Ramos (cell line): ENCODE results near the gene KSR2.

Experiments
- in situ Hi-C: fragments of 300-500 bp; cut with MboI; formaldehyde crosslinking; loops from one replicate; pipeline ENCODE4 v1.14.3; 2022; ENCODE audit warnings: low sequenced_read_pairs; ENCODE audit not compliant: unreplicated experiment

KSR2 gene

DNA sequence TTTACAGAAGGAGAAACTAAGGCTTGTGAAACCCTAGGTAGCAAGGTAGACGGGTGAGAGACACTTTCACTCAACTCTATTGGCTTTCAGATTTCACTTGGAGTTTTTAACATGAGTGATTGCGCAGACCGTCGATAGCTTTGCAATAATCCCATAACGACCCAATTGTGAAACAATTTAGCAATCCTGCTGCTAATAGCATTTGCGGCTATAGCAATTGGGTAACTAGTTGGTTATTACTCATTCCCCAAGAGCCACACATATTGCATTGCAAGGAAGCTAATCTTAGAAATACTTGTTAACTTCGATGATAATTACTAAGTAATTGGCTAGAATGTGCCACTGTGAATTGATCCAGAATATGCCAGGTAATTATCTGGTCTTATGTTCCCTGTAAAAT is 447.4 kb downstream of the KSR2 start:
- in situ Hi-C loops, result no loop called here

DNA sequence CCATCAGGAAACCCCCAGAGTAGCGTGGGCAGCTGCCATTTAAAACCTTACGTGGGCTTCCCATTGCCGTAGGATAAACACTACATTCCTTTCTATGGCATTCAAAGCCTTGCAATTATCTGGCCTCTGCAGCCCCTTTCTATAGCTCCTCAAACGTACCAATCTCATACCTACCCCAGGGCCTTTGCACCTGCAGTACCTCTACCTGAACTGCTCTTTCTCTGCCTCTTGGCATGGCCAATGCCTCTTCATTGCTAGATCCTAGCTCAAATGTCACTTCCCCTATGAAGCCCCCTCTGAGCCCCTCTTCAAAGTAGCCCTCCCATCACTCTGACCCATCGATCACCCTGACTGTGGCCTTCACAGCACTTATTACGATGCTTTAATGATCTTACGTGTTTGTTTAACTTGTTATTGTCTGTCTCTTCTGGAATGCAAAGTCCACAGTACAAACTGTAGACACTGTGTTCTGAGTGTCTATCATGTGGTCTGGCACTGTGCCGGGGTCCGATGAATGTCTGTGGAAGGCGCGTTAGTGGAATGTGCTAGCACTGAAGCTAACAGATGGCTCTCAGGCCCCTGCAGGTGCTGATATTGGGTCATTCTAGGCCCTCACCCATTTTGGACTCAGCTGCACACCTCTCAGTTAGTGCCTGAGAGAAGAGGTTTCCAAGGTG is 450.1 kb downstream of the KSR2 start:
- in situ Hi-C loops, result no loop called here

DNA sequence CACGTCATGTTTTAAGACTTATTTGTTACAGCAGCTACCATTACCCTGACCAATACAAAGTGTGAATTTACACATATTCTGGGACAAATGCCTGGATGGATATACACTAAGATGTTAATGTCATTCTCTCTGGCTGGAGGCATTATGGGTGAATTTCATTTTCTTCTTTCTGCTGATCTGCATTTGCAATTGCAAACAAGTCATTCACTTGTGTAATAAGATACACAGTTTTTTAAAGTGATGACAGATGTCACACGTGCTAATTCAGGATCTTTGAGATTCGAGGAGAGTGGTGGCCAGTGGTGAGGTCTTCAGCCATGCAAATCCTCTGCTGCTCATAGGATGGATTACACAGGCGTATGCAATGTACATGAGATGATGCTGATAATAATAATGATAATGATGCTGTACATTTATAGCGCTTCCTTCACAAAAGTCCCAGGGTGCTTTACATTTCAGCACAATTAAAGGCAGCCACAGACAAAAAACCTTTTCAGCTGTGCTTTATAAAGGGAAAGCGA is 451.5 kb downstream of the KSR2 start:
- in situ Hi-C loops, result no loop called here

DNA sequence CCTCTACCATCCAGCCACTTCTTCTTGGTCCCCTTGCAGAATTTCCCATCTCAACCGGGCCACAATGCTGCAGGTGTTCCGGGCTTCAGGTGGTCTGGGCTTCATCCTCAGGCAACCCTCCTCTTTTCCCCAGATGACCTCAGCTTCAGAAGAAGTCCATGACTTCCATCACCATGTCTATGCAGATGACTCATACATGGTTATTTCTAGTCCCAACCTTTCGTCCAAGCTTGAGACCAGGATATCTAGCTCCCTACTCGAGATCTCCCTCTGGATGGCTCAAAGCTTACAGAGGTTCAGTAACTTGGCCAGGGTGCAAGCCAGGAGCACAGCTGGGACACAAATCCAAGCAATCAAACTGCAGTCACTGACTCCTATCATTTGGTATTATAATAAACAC is 452.8 kb downstream of the KSR2 start:
- in situ Hi-C loops, result no loop called here

DNA sequence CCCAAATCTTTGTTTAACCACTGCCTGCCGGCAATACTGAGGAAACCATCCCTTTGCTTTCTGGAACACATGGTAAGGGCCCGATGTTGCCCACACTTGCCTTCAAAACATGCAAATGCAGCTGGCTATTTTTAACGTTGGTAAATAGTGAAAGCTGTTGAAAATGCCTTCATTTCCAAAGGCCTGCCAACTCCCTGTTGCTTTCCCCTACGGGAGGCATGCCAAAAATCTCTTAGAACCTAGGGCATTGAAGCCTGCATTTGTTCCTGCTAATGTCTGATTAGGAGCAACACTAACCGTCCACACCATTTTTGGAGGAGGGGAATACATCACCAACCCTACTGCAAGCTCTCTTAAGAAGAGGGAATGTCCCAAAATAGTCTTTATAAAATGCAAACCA is 454.8 kb downstream of the KSR2 start:
- in situ Hi-C loops, result no loop called here

DNA sequence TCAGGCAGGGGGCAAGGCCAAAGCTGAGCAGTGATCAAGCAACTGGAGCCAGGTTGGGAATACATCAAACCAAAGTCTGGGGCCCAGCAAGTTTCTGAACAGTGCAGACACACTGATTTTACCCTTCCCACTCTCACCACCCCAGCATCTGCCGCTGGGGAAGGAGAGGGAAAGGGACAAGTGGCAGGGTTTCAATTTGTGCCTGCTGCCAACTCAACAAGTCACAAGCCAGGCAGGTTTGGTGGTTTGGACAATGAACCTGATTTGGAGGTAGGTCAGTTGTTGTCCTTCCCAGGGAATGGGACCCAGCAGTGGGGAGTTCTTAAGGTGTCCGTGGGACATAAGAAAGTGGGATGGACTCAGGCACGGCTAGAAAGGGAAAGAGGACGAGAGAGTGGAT is 455.4 kb downstream of the KSR2 start:
- in situ Hi-C loops, result no loop called here

DNA sequence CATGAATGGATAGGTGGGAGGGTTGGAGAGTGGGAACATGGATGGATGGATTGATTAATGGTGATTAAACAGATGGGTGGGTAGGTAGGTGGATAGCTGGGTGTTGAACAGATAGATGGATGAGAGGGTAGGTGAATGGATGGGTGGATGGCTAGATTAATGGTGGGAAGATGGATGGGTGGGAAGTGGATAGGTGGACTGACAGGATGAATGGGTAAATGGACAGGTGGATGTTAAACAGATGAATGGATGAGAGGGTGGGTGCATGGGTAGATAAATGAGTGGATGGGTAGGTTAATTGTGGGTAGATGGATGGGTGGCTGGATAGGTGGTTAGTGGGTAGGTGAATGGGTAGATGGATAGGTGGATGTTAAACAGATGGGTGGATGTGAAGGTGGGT is 460.3 kb downstream of the KSR2 start:
- in situ Hi-C loops, result no loop called here

DNA sequence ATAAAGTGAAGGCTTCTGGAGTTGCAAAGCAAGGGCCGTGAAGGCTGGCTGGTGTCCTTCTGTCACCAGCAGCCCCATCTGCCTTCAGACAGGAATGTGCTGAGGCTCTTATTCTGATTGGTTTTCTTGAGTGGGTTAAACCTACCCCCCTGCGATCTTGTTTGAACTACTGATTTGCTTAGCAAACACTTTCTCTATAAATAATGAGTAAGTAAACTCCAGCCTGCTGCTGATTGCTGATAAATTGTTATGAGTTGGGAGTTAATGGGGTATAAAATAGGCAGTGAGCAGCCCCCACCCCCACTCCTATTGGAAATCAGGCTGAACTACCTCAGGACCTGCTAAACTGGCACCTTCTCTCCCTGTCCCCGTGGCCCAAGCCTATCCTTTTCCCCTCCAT is 461.2 kb downstream of the KSR2 start:
- in situ Hi-C loops, result no loop called here

DNA sequence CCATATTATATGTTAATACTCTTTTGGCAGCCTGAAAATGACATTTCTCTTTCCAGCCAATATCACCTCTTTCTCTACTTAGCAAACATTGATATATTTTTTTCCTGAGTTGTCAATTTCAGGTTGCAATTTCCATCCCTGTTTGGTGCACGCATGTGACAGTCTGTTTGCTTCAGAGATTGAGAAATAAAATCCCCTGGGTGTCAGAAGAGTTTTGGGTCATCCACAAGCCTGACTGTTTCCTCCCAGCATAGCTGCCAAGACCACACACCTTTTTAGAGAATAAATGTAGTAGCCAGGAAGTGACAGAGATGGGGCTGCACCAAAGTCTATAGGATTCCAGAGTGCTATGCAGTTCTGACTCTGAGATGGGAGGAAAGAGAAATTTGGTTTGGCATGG is 462.5 kb downstream of the KSR2 start:
- in situ Hi-C loops, result no loop called here

DNA sequence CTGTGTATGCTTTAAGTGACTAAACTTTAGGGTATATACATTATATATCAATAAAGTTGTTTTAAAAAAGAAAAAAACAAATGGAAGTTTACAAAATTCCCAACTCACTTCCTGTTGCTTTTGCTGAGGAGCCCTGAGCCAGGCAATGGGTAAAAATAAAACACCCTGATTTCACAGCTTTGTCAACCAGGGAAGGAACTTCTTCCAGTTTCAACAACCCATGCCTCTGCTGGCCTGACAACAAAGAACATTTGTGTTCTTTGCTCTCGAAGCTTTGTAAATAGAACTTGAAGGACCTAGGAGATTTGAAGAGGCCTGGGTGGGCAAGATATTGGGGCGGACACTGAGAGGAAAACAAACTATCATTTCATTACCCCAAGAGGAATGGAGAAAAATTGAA is 466.2 kb downstream of the KSR2 start:
- in situ Hi-C loops, result no loop called here

DNA sequence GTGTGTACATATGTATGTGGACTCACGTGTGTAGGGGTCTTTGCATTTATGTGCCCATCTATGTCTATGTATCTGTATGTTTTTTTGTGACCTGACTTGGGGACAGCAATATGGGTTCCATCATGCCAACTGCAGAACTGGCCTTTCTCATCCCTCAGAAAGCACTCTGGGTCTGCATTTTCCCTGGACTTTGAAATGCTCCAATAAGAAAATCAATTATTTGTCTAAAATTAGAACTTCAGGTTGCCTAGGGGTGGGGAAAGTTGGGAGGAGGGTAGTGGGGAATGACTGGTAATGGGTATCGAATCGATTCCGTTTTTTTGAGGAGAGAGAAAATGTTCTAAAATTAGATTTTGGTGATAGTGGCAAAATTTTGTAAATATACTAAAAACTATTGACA is 466.6 kb downstream of the KSR2 start:
- in situ Hi-C loops, result no loop called here

DNA sequence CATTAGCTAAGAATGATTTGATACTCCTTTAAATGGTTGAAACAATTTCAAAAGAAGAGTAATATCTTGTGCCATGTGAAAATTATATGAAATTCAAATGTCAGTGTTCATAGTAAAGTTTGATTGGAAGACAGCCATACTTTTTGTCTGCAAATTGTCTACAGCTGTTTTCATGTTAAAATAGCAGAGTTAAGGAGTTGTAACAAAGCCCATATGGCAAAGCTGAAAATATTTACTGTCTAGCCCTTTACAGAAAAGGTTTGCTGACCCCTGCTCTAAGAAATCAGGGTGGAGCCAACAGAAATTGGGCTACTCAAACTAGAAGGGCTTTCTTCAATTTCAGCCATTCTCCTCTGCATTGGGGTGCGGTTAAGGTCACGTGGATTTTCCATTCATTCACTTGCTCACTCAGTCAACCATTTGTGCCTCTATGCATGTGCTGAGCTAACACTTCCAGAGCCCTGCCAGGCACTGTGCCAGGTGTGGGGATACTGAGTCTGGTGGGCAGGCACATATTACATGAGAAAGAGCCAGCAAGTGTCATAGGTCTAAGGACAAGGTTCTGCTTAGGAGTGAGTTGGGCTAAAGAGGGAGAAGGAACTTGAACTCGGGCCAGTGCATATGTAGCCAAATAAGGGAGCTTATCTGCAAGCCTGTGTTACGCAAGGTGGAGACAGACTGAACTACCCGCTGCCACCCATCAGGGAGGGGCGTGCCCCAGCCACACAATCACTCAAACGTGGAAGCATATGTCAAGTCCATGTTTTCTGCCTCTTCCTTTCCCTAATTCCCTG is 467.5 kb downstream of the KSR2 start:
- in situ Hi-C loops, result no loop called here

DNA sequence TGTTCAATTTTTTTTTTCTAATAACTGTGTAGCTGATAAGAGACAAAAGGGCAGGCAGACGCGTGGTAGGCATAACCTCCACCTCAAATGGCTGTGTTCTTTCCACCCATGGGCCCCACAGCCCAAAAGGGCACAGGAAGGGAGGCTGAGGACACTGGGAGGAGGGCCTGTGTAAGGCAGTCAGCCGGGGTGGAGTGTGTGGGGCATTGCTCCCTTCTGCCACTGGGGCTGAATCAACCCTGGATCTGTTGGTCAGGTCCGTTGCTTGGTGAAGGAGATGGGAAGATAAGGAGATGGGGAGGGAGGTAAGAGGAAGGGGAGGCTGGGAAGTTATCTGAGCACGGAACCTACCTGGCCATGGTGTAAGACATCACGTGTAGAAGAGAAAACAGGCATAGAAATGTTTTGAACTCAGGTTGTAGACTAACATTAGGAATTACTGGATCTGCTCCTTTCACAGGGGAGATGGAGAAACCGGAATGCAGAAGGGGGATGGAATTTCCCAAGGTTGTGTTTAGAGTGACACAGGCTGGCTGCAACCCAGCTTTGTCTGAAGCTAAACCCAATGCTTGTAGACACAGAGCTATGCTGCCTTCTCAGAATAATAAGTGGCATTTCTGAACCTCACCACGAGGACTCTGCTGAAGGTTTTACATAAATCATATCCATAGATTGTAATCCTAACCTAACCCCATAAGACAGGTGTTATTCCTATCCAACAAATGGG is 468.9 kb downstream of the KSR2 start:
- in situ Hi-C loops, result no loop called here

DNA sequence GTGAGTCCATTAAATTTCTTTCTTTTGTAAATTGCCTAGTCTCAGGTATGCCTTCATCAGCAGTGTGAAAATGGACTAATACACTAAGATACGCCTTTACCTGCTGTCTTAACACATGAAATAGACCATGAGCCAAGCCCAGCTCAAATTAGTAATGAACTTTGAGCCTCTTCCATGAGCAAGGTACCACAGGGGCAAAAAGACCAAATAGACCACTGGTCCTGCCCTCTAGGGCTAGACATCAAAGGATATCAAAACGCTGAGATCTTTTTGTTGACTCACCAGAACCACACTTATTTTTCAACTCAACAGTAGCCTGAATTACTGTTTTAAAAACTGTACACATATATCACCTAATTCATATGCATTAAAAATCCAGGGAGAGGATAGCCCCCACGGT is 469.9 kb downstream of the KSR2 start:
- in situ Hi-C loops, result no loop called here

DNA sequence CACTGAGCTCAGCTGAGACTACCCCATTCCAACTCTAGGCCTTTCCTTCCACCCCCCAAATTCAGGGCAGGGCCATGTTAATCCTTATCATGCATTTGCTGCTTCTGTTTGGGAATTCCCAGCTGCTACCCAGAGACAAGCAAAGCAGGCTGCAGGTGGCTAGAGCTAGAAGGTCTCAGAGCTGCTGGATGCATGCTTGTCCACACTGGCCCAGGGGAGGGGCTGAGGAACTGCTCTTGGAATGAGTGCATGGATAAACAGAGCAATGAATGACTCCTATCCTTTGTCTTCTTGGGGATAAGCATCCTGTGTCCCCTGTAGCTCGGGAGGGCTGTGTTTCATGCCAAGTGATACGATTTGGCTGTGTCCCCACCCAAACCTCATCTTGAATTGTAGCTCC is 470.5 kb downstream of the KSR2 start:
- in situ Hi-C loops, result no loop called here

DNA sequence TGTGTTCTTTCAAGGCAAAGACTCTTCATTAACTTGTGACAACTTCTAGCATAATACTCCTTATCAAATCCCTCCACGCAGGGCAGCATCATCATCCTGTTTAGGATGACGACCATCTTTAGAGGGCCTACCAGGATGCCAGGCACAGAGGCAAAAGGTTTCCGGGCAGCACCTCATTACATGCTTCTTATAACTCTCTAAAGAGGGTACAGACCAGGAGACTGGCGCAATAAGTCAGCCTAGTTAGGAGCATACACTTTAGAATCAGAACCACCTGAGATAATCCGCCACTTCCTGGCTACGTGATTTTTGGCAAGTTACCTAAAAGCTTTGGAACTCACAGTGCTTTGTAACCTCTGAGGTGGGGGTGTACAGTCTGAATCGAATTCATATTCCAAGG is 471.4 kb downstream of the KSR2 start:
- in situ Hi-C loops, result no loop called here

DNA sequence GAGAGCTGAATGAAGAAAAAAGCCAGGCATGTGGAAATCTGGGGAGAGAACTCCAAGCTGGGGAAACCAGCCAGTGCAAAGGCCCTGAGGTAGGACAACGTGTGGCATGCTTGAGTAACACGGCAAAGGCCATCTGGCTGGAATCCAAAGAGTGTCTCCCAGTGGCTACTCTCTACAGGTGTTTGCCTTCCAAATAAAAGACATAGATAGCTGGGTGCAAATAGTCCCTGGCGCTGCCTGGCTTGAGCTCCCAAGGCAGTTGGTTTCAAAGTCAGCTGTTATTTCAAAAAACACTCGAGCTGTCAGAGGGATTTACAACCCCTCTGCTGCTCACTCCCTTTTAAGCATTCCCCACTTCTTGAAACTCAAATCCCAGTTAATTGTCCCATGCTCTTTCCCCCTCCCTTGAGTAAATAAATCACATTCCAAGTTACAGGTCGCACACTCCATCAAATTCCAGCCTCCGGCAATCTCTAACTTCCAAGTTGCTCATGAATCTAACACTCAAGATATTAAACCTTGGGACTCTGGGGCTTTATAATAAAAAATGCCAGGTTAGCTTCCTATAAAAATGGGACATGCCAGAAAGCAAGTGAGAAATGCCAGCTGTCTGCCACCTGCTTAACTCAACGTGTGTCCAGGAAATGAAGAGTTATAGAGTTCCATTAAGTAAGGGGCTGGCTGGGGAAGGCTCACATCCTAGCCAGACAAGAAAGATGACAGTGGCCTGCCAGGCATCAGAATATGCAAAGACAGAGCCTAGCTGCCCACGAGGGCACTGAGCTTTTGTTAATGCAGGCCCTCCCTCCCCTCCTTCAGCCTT is 473.7 kb downstream of the KSR2 start:
- in situ Hi-C loops, result no loop called here

DNA sequence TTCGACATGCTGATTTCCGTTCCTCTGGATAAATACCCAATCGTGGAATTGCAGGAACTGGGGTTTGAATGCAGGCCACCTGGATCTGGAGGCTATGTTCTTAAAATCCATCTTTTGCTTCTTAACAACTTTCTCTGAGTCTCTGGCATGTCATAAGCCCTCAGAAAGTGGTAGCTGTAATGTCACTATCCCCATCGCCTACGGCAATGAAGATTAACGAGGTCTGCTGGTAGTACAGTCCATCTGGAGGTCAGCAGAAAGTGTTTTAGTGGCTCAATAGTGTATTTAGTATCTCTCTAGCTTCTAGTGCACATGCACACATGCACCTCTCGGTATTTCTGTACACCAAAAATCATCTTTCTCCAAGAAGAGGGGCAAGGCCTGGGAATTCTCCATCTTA is 477.1 kb downstream of the KSR2 start:
- in situ Hi-C loops, result no loop called here

DNA sequence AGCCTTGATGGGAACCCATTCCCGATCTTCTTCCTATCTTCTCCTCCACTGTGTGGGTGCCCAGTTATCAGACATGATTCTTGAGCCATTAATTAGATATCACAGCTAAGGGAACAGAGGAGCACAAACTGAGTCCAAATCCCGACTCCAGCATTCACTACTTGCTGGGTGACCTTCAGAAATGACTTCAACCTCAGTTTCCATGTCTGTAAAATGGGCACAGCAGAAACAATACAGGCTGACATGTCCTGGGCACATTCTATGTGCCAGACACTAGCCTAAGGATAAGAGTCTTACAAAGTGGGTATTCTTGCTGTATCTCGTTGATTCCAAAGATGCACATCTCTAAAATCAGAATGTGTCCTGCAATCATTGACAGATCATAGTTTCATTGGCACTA is 478.7 kb downstream of the KSR2 start:
- in situ Hi-C loops, result no loop called here

DNA sequence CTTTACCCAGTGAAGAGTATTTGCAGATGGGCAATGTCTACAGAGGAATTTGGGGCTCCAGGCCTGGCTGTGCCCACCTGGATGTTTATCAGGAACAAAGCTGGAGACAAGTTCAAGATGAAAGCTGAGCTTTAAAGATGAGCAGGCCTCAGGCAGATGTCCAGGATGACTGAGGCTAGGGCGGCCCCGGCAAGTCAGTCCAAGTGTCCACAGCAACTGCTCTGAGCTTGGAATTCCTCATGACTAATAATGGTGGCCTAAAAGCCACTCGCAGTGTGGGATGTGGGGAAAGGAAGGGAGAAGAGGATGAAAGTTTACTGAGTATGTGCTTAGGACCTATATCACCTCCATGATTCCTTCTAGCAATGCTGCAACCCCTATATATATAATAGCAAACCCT is 479.1 kb downstream of the KSR2 start:
- in situ Hi-C loops, result no loop called here
